ENCODE measurements around the gene ADAM17.

ADAM17 gene

GRCh38 chr2:9555297-9556120 is at the start of gene ADAM17:
Gene ADAM17 (minus strand): TSS chr2:9555830. CDS start chr2:9555605, 225 bp downstream.
- 0 out of 2 replicates have a peak, but pooled peaks cover 6% of the 10 kb centered on the region for H3F3A ChIP-seq (ENCODE audit: low read depth)
- peaks cover 33% of the 10 kb centered on the region for H4K20me1 ChIP-seq (ENCODE audit: insufficient read depth, low read length, poor library complexity, severe bottlenecking)
- no peaks in the 10 kb centered on the region for H3K9me2 ChIP-seq (replicated peaks; ENCODE audit: low read depth, low read length)
- H3K36me3 ChIP-seq (ENCODE audit: insufficient read depth, low read length), result no peaks in the 10 kb centered on the region
- H3K79me2 ChIP-seq (ENCODE audit: insufficient read depth, low read length), result peaks cover 65% of the 10 kb centered on the region
- H3K4me2 ChIP-seq (ENCODE audit: low read depth, low read length, poor library complexity, severe bottlenecking), result peak within 1 kb of the TSS; percentile 92
- no peaks in the 10 kb centered on the region for H3K9me3 ChIP-seq (ENCODE audit: insufficient read depth, low read depth, low read length)
- peak within 1 kb of the TSS; percentile 94 for H2AFZ ChIP-seq (ENCODE audit: low read length)
- no peaks in the 10 kb centered on the region for H3K27me3 ChIP-seq (ENCODE audit: insufficient read depth, low read length, poor library complexity, severe bottlenecking)
- no peak for TF ChIP-seq EZH2phosphoT487 (IDR thresholded peaks at IDR 0.05; ENCODE audit: borderline replicate concordance)
- TF ChIP-seq, protein P1, sequence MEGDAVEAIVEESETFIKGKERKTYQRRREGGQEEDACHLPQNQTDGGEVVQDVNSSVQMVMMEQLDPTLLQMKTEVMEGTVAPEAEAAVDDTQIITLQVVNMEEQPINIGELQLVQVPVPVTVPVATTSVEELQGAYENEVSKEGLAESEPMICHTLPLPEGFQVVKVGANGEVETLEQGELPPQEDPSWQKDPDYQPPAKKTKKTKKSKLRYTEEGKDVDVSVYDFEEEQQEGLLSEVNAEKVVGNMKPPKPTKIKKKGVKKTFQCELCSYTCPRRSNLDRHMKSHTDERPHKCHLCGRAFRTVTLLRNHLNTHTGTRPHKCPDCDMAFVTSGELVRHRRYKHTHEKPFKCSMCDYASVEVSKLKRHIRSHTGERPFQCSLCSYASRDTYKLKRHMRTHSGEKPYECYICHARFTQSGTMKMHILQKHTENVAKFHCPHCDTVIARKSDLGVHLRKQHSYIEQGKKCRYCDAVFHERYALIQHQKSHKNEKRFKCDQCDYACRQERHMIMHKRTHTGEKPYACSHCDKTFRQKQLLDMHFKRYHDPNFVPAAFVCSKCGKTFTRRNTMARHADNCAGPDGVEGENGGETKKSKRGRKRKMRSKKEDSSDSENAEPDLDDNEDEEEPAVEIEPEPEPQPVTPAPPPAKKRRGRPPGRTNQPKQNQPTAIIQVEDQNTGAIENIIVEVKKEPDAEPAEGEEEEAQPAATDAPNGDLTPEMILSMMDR (conservative IDR thresholded peaks at IDR 0.05; ENCODE audit: low read length), result peak; percentile 47
- peaks cover 27% of the 10 kb centered on the region for H3K4me1 ChIP-seq (ENCODE audit: insufficient read depth, low read length, poor library complexity, severe bottlenecking)
- H3K4me3 ChIP-seq (ENCODE audit: low read length, poor library complexity, severe bottlenecking), result peak within 1 kb of the TSS; percentile 98
- peak within 1 kb of the TSS; percentile 94 for H3K9ac ChIP-seq (ENCODE audit: low read depth, low read length, poor library complexity, severe bottlenecking)

DNA sequence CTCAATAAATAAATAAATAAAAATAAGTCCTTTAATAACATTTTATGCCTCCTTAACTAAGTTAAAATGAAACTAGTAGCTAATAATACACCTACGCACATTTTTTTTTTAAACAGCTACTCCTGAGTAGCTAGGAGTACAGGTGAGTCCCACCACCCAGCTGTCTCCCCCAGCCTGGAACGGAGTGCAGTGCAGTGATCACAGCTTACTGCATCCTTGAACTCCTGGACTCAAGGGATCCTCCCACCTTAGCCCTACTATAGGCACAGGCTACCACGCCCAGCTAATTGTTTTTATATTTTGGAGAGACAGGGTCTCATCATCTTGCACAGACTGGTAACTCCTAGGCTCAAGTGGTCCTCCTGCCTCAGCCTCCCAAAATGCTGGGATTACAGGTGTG is 46.8 kb upstream of the ADAM17 start:
- no peak overlapping the region for H2AFZ ChIP-seq (ENCODE audit: low read length)
- peaks cover 13% of the 10 kb centered on the region; the same call in 1 of the 2 replicates for H3K9me3 ChIP-seq (ENCODE audit: insufficient read depth, low read depth, low read length)
- H4K20me1 ChIP-seq (ENCODE audit: insufficient read depth, low read length, poor library complexity, severe bottlenecking), result peaks cover 82% of the 10 kb centered on the region
- H3K4me2 ChIP-seq (ENCODE audit: low read depth, low read length, poor library complexity, severe bottlenecking), result no peak overlapping the region
- H3F3A ChIP-seq (ENCODE audit: low read depth), result no peaks in the 10 kb centered on the region
- no peaks in the 10 kb centered on the region for H3K9me2 ChIP-seq (replicated peaks; ENCODE audit: low read depth, low read length)
- peaks cover 98% of the 10 kb centered on the region for H3K79me2 ChIP-seq (ENCODE audit: insufficient read depth, low read length)
- H3K4me1 ChIP-seq (ENCODE audit: insufficient read depth, low read length, poor library complexity, severe bottlenecking), result no peaks in the 10 kb centered on the region
- H3K9ac ChIP-seq (ENCODE audit: low read depth, low read length, poor library complexity, severe bottlenecking), result no peak overlapping the region
- H3K36me3 ChIP-seq (ENCODE audit: insufficient read depth, low read length), result peaks cover 65% of the 10 kb centered on the region
- no peaks in the 10 kb centered on the region for H3K27me3 ChIP-seq (ENCODE audit: insufficient read depth, low read length, poor library complexity, severe bottlenecking)
- TF ChIP-seq, protein P1 (conservative IDR thresholded peaks at IDR 0.05; ENCODE audit: low read length), result no peak
- no peak for TF ChIP-seq EZH2phosphoT487 (IDR thresholded peaks at IDR 0.05; ENCODE audit: borderline replicate concordance)
- H3K4me3 ChIP-seq (ENCODE audit: low read length, poor library complexity, severe bottlenecking), result no peak overlapping the region

DNA sequence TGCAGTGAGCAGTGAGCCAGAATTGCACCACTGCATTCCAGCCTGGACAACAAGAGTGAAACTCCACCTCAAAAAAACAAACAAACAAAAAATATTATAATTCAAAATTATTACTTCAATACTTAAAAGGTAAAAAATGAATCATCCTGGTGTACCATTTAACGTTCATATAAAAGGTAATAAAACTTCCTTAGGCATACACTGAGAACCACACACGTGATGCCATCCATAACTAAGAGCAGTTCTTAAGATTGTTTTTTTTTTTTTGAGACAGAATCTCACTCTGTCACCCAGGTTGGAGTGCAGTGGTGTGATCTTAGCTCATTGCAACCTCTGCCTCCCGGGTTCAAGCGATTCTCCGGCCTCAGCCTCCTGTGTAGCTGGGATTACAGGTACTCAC is 45.8 kb upstream of the ADAM17 start:
- Histone ChIP-seq H3K4me1 (ENCODE audit: insufficient read depth, low read length, poor library complexity, severe bottlenecking) (no peaks in the 10 kb centered on the region), H3F3A (ENCODE audit: low read depth) (no peaks in the 10 kb centered on the region), H3K27me3 (ENCODE audit: insufficient read depth, low read length, poor library complexity, severe bottlenecking) (no peaks in the 10 kb centered on the region), H3K9ac (ENCODE audit: low read depth, low read length, poor library complexity, severe bottlenecking) (no peak overlapping the region), H3K4me2 (ENCODE audit: low read depth, low read length, poor library complexity, severe bottlenecking) (no peak overlapping the region), H3K36me3 (ENCODE audit: insufficient read depth, low read length) (peaks cover 70% of the 10 kb centered on the region), H3K9me2 (replicated peaks; ENCODE audit: low read depth, low read length) (no peaks in the 10 kb centered on the region), H3K4me3 (ENCODE audit: low read length, poor library complexity, severe bottlenecking) (no peak overlapping the region), H2AFZ (ENCODE audit: low read length) (no peak overlapping the region), H4K20me1 (ENCODE audit: insufficient read depth, low read length, poor library complexity, severe bottlenecking) (peaks cover 82% of the 10 kb centered on the region), H3K79me2 (ENCODE audit: insufficient read depth, low read length) (peaks cover 98% of the 10 kb centered on the region), H3K9me3 (ENCODE audit: insufficient read depth, low read depth, low read length) (peaks cover 13% of the 10 kb centered on the region; the same call in 1 of the 2 replicates)
- TF ChIP-seq EZH2phosphoT487 (IDR thresholded peaks at IDR 0.05; ENCODE audit: borderline replicate concordance), result no peak
- TF ChIP-seq, protein P1 (conservative IDR thresholded peaks at IDR 0.05; ENCODE audit: low read length), result no peak

Measured in Loucy (cell line).